ENCODE results near the gene LZTS3. TPM values are rescaled to one million over a fixed set of nuclear protein-coding genes. Genes with fewer than 3 reads are reported as not detected.

LZTS3 gene
- polyA plus RNA-seq, 2 of the 4 experiments (the other 2 are of a cell fraction), result 3.8 TPM

GRCh38 chr20:3166338-3166912 lies 6.9 kb downstream of the LZTS3 start (continued):
- TF ChIP-seq PHF8 (IDR thresholded peaks at IDR 0.05; ENCODE audit: borderline replicate concordance, low read depth), result no peak
- no peak for TF ChIP-seq ELK1 (IDR thresholded peaks at IDR 0.05; ENCODE audit: low read depth, low read length)

- ChIA-PET CTCF (interaction anchor here (1.1 to 2.6 kb wide), 2 partner anchors 13 to 48 kb away, joined by 3 to 7 read pairs; no protein-coding TSS in a partner anchor), POLR2A (no interaction called here)
- no peak for TF ChIP-seq NPAS2 (CRISPR knock-in tag; IDR thresholded peaks at IDR 0.05; ENCODE audit: borderline replicate concordance)
- TF ChIP-seq HOXA7 (CRISPR knock-in tag; IDR thresholded peaks at IDR 0.05), result no peak
- TF ChIP-seq ZSCAN20 (CRISPR knock-in tag; IDR thresholded peaks at IDR 0.05), result no peak
- TF ChIP-seq MAX (IDR thresholded peaks at IDR 0.05), result no peak
- TF ChIP-seq POLR2A (IDR thresholded peaks at IDR 0.05; ENCODE audit: low read length), result no peak
- TF ChIP-seq FOXS1 (CRISPR knock-in tag; IDR thresholded peaks at IDR 0.05), result no peak
- no peak for TF ChIP-seq HES2 (IDR thresholded peaks at IDR 0.05)
- TF ChIP-seq POLR2AphosphoS2 (conservative IDR thresholded peaks at IDR 0.05; ENCODE audit: low read length), result no peak
- TF ChIP-seq TP53 (CRISPR knock-in tag; IDR thresholded peaks at IDR 0.05), result no peak
- TF ChIP-seq HOXB13 (CRISPR knock-in tag; IDR thresholded peaks at IDR 0.05; ENCODE audit: low read depth), result no peak
- no peak for TF ChIP-seq KDM1A (IDR thresholded peaks at IDR 0.05; ENCODE audit: low read depth)
- Histone ChIP-seq H3K27ac (no peak overlapping the region), H3K4me3 (no peak overlapping the region), H3K4me1 (no peaks in the 10 kb centered on the region), H3K9me3 (no peaks in the 10 kb centered on the region), H3K4me2 (no peak overlapping the region)
- no peak for DNase-seq (ENCODE audit: low read depth in 1 of 2, low spot score in 1 of 2)
- ATAC-seq, result peak in 1 of 2 experiments; percentile 10; a peak in 2 of 6 replicates
- FAIRE-seq, result no peak
- WGBS (ENCODE audit: missing lambda C conversion rate), result 91% methylated on average over 41 of the region's 45 CpGs
Measured at GRCh38 chr20:3165473-3166337, 7.6 kb downstream of the LZTS3 start.

- TF ChIP-seq HOXB13 (CRISPR knock-in tag; IDR thresholded peaks at IDR 0.05; ENCODE audit: low read depth), result no peak
- no peak for TF ChIP-seq KDM5A (IDR thresholded peaks at IDR 0.05)
- TF ChIP-seq KDM1A (IDR thresholded peaks at IDR 0.05; ENCODE audit: low read depth), result no peak
- TF ChIP-seq RAD21 (conservative IDR thresholded peaks at IDR 0.05 in 1 of 2, IDR thresholded peaks at IDR 0.05 in 1 of 2), result no peak
- TF ChIP-seq NFE2L2 (conservative IDR thresholded peaks at IDR 0.05; ENCODE audit: low read length), result no peak
- TF ChIP-seq ATOH8 (CRISPR knock-in tag; IDR thresholded peaks at IDR 0.05; ENCODE audit: low read depth), result no peak
- TF ChIP-seq JUN (IDR thresholded peaks at IDR 0.05), result no peak
- TF ChIP-seq MAZ (IDR thresholded peaks at IDR 0.05; ENCODE audit: borderline replicate concordance, low read depth, low read length), result no peak
- TF ChIP-seq MAX (IDR thresholded peaks at IDR 0.05), result no peak
- no peak for TF ChIP-seq MAFK (IDR thresholded peaks at IDR 0.05; ENCODE audit: partially characterized antibody)
- no peak for TF ChIP-seq TP53 (CRISPR knock-in tag; IDR thresholded peaks at IDR 0.05)
- no peak for TF ChIP-seq ZNF302 (CRISPR knock-in tag; IDR thresholded peaks at IDR 0.05)
- no peak for TF ChIP-seq PBX3 (IDR thresholded peaks at IDR 0.05)
- no peak for TF ChIP-seq ZFP36 (IDR thresholded peaks at IDR 0.05; ENCODE audit: borderline replicate concordance, partially characterized antibody)
- no peak for TF ChIP-seq FOXS1 (CRISPR knock-in tag; IDR thresholded peaks at IDR 0.05)
- TF ChIP-seq HOXA7 (CRISPR knock-in tag; IDR thresholded peaks at IDR 0.05), result no peak
- TF ChIP-seq RNF2 (IDR thresholded peaks at IDR 0.05; ENCODE audit: borderline replicate concordance, low read depth), result no peak
- no peak for TF ChIP-seq RARB (CRISPR knock-in tag; IDR thresholded peaks at IDR 0.05)
- ChIA-PET CTCF (interaction anchor here (1.1 to 2.6 kb wide), 4 partner anchors 14 to 54 kb away, joined by 3 to 7 read pairs (median 4); no protein-coding TSS in a partner anchor), POLR2A (no interaction called here)
- DNase-seq (ENCODE audit: low read depth in 1 of 2, low spot score in 1 of 2) (no peak), ATAC-seq (no peak), FAIRE-seq (no peak)
- Histone ChIP-seq H3K27ac (no peak overlapping the region), H3K9me3 (no peaks in the 10 kb centered on the region), H3K4me2 (no peak overlapping the region), H3K4me1 (no peaks in the 10 kb centered on the region), H3K4me3 (no peak overlapping the region)
- WGBS (ENCODE audit: missing lambda C conversion rate), result 95% methylated on average over 25 of the region's 41 CpGs
Measured at GRCh38 chr20:3164763-3165410, 8.5 kb downstream of the LZTS3 start.

Data from A549 (cell line).